A549 (cell line): ENCODE data around the gene USP13.

Experiments
- EP300 ChIP-seq, 2 experiments: fragments of >200 bp; sonication (Bioruptor Twin); formaldehyde crosslinking; IDR thresholded peaks; 2 replicates in 1 of 2; 3 replicates in 1 of 2; pipeline ENCODE4 v1.6.1; 2016 to 2017
- HOXA7 ChIP-seq: fragments of 250-450 bp; sonication (Bioruptor Pico); IDR thresholded peaks from 2 replicates; pipeline ENCODE4 v1.5.0; 2020; ENCODE audit warnings: mild to moderate bottlenecking, moderate library complexity
- POLR2A ChIP-seq: IDR thresholded peaks from 2 replicates; pipeline ENCODE4 v1.6.1; 2012; ENCODE audit warnings: mild to moderate bottlenecking, low read length
- SMC3 ChIP-seq: fragments of >200 bp; sonication (Bioruptor Twin); formaldehyde crosslinking; IDR thresholded peaks from 3 replicates; pipeline ENCODE4 v1.6.1; 2018; ENCODE audit warnings: inconsistent platforms
- ZFP36 ChIP-seq: fragments of 450-650 bp; IDR thresholded peaks from 2 replicates; pipeline ENCODE4 v1.6.1; 2014; ENCODE audit warnings: borderline replicate concordance; ENCODE audit not compliant: partially characterized antibody
- TF ChIP-seq, protein P1 (sequence below): fragments of >200 bp; sonication (Bioruptor Twin); formaldehyde crosslinking; IDR thresholded peaks from 3 replicates; pipeline ENCODE4 v1.5.1; 2016
- TF ChIP-seq, protein P2 (sequence below): fragments of 200-600 bp; sonication (generic); IDR thresholded peaks from 2 replicates; pipeline ENCODE4 v1.6.1; 2016; ENCODE audit warnings: antibody characterized with exemption, mild to moderate bottlenecking, moderate library complexity
- TF ChIP-seq, protein P3 (sequence below): IDR thresholded peaks from 2 replicates; pipeline ENCODE4 v1.6.1; 2012

DNA sequence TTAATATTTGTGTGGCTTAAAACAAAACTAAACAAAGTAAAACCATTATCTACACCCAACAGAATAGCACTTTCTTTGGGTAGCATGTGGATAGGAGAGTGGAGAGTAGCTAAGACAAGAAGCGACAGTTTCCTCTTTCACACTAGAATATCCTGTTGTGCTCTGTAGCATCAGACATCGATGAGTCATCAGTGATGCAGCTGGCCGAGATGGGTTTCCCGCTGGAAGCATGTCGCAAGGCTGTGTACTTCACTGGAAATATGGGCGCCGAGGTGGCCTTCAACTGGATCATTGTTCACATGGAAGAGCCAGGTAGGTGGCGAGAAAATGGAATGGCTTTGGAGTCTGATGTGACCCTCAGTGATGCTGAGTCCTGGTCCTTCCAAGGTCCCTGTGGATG is 108.1 kb downstream of the USP13 start:
- TF ChIP-seq, protein P1, sequence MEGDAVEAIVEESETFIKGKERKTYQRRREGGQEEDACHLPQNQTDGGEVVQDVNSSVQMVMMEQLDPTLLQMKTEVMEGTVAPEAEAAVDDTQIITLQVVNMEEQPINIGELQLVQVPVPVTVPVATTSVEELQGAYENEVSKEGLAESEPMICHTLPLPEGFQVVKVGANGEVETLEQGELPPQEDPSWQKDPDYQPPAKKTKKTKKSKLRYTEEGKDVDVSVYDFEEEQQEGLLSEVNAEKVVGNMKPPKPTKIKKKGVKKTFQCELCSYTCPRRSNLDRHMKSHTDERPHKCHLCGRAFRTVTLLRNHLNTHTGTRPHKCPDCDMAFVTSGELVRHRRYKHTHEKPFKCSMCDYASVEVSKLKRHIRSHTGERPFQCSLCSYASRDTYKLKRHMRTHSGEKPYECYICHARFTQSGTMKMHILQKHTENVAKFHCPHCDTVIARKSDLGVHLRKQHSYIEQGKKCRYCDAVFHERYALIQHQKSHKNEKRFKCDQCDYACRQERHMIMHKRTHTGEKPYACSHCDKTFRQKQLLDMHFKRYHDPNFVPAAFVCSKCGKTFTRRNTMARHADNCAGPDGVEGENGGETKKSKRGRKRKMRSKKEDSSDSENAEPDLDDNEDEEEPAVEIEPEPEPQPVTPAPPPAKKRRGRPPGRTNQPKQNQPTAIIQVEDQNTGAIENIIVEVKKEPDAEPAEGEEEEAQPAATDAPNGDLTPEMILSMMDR = no peak
- no peak for TF ChIP-seq EP300 (IDR thresholded peaks at IDR 0.05)
- TF ChIP-seq, protein P2, sequence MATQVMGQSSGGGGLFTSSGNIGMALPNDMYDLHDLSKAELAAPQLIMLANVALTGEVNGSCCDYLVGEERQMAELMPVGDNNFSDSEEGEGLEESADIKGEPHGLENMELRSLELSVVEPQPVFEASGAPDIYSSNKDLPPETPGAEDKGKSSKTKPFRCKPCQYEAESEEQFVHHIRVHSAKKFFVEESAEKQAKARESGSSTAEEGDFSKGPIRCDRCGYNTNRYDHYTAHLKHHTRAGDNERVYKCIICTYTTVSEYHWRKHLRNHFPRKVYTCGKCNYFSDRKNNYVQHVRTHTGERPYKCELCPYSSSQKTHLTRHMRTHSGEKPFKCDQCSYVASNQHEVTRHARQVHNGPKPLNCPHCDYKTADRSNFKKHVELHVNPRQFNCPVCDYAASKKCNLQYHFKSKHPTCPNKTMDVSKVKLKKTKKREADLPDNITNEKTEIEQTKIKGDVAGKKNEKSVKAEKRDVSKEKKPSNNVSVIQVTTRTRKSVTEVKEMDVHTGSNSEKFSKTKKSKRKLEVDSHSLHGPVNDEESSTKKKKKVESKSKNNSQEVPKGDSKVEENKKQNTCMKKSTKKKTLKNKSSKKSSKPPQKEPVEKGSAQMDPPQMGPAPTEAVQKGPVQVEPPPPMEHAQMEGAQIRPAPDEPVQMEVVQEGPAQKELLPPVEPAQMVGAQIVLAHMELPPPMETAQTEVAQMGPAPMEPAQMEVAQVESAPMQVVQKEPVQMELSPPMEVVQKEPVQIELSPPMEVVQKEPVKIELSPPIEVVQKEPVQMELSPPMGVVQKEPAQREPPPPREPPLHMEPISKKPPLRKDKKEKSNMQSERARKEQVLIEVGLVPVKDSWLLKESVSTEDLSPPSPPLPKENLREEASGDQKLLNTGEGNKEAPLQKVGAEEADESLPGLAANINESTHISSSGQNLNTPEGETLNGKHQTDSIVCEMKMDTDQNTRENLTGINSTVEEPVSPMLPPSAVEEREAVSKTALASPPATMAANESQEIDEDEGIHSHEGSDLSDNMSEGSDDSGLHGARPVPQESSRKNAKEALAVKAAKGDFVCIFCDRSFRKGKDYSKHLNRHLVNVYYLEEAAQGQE = no peak
- TF ChIP-seq ZFP36 = no peak
- TF ChIP-seq SMC3 = no peak
- no peak for TF ChIP-seq HOXA7 (CRISPR knock-in tag)
- TF ChIP-seq, protein P3, sequence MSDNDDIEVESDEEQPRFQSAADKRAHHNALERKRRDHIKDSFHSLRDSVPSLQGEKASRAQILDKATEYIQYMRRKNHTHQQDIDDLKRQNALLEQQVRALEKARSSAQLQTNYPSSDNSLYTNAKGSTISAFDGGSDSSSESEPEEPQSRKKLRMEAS = no peak
- TF ChIP-seq POLR2A = no peak
